ENCODE data around the gene SLC6A18. TPM values are rescaled to one million over a fixed set of nuclear protein-coding genes. Genes with fewer than 3 reads are reported as not detected.

Gene SLC6A18
- total and polyA plus RNA-seq, 2 of the 4 experiments (the other 2 are of a cell fraction): not detected

DNA sequence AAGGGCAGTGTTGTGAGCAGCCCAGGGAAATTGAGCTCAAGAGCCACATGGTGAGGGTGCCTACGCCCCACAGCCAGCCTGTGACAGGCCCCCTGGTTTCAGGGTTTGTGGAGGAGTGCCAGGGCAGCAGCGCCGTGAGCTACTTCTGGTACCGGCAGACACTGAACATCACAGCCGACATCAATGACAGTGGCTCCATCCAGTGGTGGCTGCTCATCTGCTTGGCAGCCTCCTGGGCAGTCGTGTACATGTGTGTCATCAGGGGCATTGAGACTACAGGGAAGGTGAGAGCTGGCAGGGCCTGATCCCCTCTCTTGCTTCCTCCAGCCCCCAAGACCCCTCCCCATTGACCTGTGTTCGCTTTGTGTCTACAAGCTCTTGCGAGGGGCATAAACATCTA, 10.2 kb downstream of the SLC6A18 start:
- TF ChIP-seq RAD21 (IDR thresholded peaks at IDR 0.05; ENCODE audit: low read length) (no peak), MAZ (IDR thresholded peaks at IDR 0.05; ENCODE audit: borderline replicate concordance, low read depth, low read length) (no peak), POLR2A (IDR thresholded peaks at IDR 0.05; ENCODE audit: low read depth, low read length) (no peak), USF2 (IDR thresholded peaks at IDR 0.05; ENCODE audit: low read depth, low read length) (no peak), CHD1 (IDR thresholded peaks at IDR 0.05; ENCODE audit: low read depth, low read length) (no peak), RCOR1 (IDR thresholded peaks at IDR 0.05; ENCODE audit: insufficient replicate concordance, low read length) (no peak), SMC3 (IDR thresholded peaks at IDR 0.05; ENCODE audit: low read depth, low read length) (no peak), NFE2L2 (IDR thresholded peaks at IDR 0.05; ENCODE audit: low read depth, low read length) (no peak), MXI1 (IDR thresholded peaks at IDR 0.05; ENCODE audit: borderline replicate concordance, low read depth, low read length) (no peak)
- TF ChIP-seq, protein P1, sequence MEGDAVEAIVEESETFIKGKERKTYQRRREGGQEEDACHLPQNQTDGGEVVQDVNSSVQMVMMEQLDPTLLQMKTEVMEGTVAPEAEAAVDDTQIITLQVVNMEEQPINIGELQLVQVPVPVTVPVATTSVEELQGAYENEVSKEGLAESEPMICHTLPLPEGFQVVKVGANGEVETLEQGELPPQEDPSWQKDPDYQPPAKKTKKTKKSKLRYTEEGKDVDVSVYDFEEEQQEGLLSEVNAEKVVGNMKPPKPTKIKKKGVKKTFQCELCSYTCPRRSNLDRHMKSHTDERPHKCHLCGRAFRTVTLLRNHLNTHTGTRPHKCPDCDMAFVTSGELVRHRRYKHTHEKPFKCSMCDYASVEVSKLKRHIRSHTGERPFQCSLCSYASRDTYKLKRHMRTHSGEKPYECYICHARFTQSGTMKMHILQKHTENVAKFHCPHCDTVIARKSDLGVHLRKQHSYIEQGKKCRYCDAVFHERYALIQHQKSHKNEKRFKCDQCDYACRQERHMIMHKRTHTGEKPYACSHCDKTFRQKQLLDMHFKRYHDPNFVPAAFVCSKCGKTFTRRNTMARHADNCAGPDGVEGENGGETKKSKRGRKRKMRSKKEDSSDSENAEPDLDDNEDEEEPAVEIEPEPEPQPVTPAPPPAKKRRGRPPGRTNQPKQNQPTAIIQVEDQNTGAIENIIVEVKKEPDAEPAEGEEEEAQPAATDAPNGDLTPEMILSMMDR (conservative IDR thresholded peaks at IDR 0.05; ENCODE audit: low read depth, low read length): no peak
- TF ChIP-seq, protein P2, sequence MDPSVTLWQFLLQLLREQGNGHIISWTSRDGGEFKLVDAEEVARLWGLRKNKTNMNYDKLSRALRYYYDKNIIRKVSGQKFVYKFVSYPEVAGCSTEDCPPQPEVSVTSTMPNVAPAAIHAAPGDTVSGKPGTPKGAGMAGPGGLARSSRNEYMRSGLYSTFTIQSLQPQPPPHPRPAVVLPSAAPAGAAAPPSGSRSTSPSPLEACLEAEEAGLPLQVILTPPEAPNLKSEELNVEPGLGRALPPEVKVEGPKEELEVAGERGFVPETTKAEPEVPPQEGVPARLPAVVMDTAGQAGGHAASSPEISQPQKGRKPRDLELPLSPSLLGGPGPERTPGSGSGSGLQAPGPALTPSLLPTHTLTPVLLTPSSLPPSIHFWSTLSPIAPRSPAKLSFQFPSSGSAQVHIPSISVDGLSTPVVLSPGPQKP (IDR thresholded peaks at IDR 0.05; ENCODE audit: borderline replicate concordance, low read depth, low read length): no peak
- Histone ChIP-seq H3K36me3 (ENCODE audit: control insufficient read depth, insufficient read depth, low read length) (no peaks in the 10 kb centered on the region), H2BK20ac (ENCODE audit: low read depth, low read length) (no peak overlapping the region), H3K9me3 (ENCODE audit: control insufficient read depth, insufficient read depth, low read length) (peaks cover 13% of the 10 kb centered on the region; the same call in 1 of the 2 replicates), H3K27ac (ENCODE audit: insufficient read depth, low read length) (no peak overlapping the region), H2BK5ac (ENCODE audit: low read depth, low read length, poor library complexity, severe bottlenecking) (no peak overlapping the region), H3K9me1 (ENCODE audit: insufficient read depth, low read length) (no peaks in the 10 kb centered on the region), H4K20me1 (ENCODE audit: insufficient read depth, low read length) (no peaks in the 10 kb centered on the region), H3K4ac (ENCODE audit: low read depth, low read length) (no peak overlapping the region), H3K18ac (ENCODE audit: low read depth, low read length) (no peak overlapping the region), H3K4me2 (ENCODE audit: low read depth, low read length) (no peak overlapping the region), H4K8ac (ENCODE audit: low read depth in 2 of 2, low read length in 2 of 2) (no peak overlapping the region), H2AK5ac (ENCODE audit: low read depth, low read length) (no peak overlapping the region), H2AK9ac (replicated peaks; ENCODE audit: low read depth, low read length, poor library complexity) (peak overlapping the region; percentile 24), H2BK120ac (ENCODE audit: low read depth, low read length) (no peak overlapping the region), H3K56ac (ENCODE audit: extremely low read depth, insufficient read depth, low read length) (no peak overlapping the region), H3K9ac (ENCODE audit: low read depth, low read length) (no peak overlapping the region), H3K14ac (replicated peaks; ENCODE audit: low read depth, low read length) (no peak overlapping the region), H3K79me1 (ENCODE audit: low read depth in 1 of 2, low read length in 2 of 2) (no peaks in the 10 kb centered on the region), H2AFZ (replicated peaks; ENCODE audit: low read length, poor library complexity) (no peak overlapping the region), H4K5ac (ENCODE audit: low read depth, low read length) (no peak overlapping the region), H3K23ac (ENCODE audit: low read depth, low read length) (no peak overlapping the region), H4K91ac (ENCODE audit: insufficient read depth, low read depth, low read length) (no peak overlapping the region), H3K4me1 (ENCODE audit: control insufficient read depth, insufficient read depth, low read length) (no peaks in the 10 kb centered on the region), H3K27me3 (ENCODE audit: control insufficient read depth, insufficient read depth, low read length) (no peaks in the 10 kb centered on the region; the same call in 1 of the 2 replicates), H2BK15ac (ENCODE audit: low read depth, low read length) (no peak overlapping the region), H3K4me3 (ENCODE audit: insufficient read depth, low read depth, low read length) (no peak overlapping the region)
- in situ Hi-C loops (cut with MboI; ENCODE audit: low sequenced_read_pairs): no loop called here
- intact Hi-C loops (cut with micrococcal nuclease): no loop called here
- BruUV-seq (replicated peaks): no TSS peak
- no peak for ATAC-seq (ENCODE audit: low read depth)
- DNase-seq: no peak
- CTCF ChIA-PET: no interaction called here
- 14% methylated on average over 1 of the region's 8 CpGs; no CpG with 5 or more reads in 1 of the 2 experiments for WGBS, 2 experiments (ENCODE audit: extremely low coverage in 2 of 2, insufficient read length in 1 of 2)
- POLR2A ChIA-PET (ENCODE audit: unreplicated experiment): no interaction called here
- dilution Hi-C loops (cut with HindIII; ENCODE audit: low sequenced_read_pairs, unreplicated experiment): no loop called here
